Ishikawa (cell line): ENCODE data around the gene EXOC4.

ENCODE experiments used
- FOXM1 ChIP-seq: IDR thresholded peaks from 2 replicates; pipeline ENCODE4 v1.6.1; 2012; ENCODE audit warnings: low read depth, borderline replicate concordance
- YY1 ChIP-seq: IDR thresholded peaks from 2 replicates; pipeline ENCODE4 v1.6.1; 2012; ENCODE audit warnings: low read depth

DNA sequence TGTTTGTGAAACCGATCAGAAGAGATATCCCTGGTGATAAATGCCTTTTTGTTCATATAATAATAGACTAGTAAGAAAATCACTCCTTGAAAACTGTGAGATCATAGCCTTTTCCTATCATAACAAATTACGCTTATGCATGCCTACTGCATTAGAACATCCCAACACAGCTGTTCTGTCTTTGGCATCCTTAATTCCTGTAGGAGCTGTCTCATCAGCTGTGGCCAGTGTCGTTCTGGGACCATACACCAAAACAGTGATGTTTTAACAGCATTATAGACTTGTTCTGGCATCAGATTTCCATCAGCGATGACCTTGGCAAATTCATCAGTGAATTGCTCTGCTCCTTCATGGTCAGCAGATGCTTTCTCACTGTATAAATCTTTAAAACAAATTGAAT is 450.7 kb downstream of the EXOC4 start:
- TF ChIP-seq FOXM1 (no peak), YY1 (no peak)
